GM23248 (cell line): ENCODE results near the gene COL6A5. TPM values are rescaled to one million over a fixed set of nuclear protein-coding genes. Genes with fewer than 3 reads are reported as not detected.
"Not testable (repeated sequence)": the region's sequence is repeated elsewhere in the genome, so short reads cannot be mapped to it uniquely, and the experiment has no call there.

ENCODE experiments used
- DNase-seq: peaks from one replicate; pipeline ENCODE4 v3.0.0-alpha.2; 2015
- H2AFZ ChIP-seq: fragments of 200-600 bp; sonication (generic); 2 replicates; pipeline ENCODE4 v1.6.1; 2016; ENCODE audit warnings: antibody characterized with exemption
- H3F3A ChIP-seq: fragments of 200-600 bp; sonication (generic); 2 replicates; pipeline ENCODE4 v1.6.1; 2016; ENCODE audit warnings: mild to moderate bottlenecking, antibody characterized with exemption, mixed run types; ENCODE audit not compliant: insufficient read depth
- H3K27ac ChIP-seq: fragments of 200-600 bp; sonication (generic); 2 replicates; pipeline ENCODE4 v1.5.1; 2016; ENCODE audit warnings: mild to moderate bottlenecking
- H3K27me3 ChIP-seq: fragments of 200-600 bp; sonication (generic); replicated peaks from 2 replicates; pipeline ENCODE4 v1.6.1; 2016; ENCODE audit warnings: mild to moderate bottlenecking; ENCODE audit not compliant: insufficient read depth
- H3K36me3 ChIP-seq: fragments of 200-600 bp; sonication (generic); 2 replicates; pipeline ENCODE4 v1.6.1; 2016; ENCODE audit warnings: low read depth, mild to moderate bottlenecking
- H3K4me1 ChIP-seq: fragments of 200-600 bp; sonication (generic); 2 replicates; pipeline ENCODE4 v1.6.1; 2016; ENCODE audit warnings: mild to moderate bottlenecking; ENCODE audit not compliant: insufficient read depth
- H3K4me2 ChIP-seq: fragments of 200-600 bp; sonication (generic); one replicate; pipeline ENCODE4 v1.6.1; 2016; ENCODE audit warnings: mild to moderate bottlenecking; ENCODE audit not compliant: unreplicated experiment
- H3K4me3 ChIP-seq: fragments of 200-600 bp; sonication (generic); 2 replicates; pipeline ENCODE4 v1.5.1; 2016; ENCODE audit warnings: mild to moderate bottlenecking
- H3K79me2 ChIP-seq: fragments of 200-600 bp; sonication (generic); 2 replicates; pipeline ENCODE4 v1.6.1; 2016; ENCODE audit warnings: mild to moderate bottlenecking; ENCODE audit not compliant: insufficient read depth
- H3K9ac ChIP-seq: fragments of 200-600 bp; sonication (generic); 2 replicates; pipeline ENCODE4 v1.6.1; 2016; ENCODE audit warnings: mild to moderate bottlenecking
- H3K9me2 ChIP-seq: fragments of 200-600 bp; sonication (generic); 2 replicates; pipeline ENCODE4 v1.6.1; 2016; ENCODE audit warnings: mixed run types, mild to moderate bottlenecking, moderate library complexity; ENCODE audit not compliant: insufficient read depth
- H3K9me3 ChIP-seq: fragments of 200-600 bp; sonication (generic); one replicate; pipeline ENCODE4 v1.6.1; 2017; ENCODE audit warnings: low read depth
- H4K20me1 ChIP-seq: fragments of 200-600 bp; sonication (generic); 2 replicates; pipeline ENCODE4 v1.6.0; 2016; ENCODE audit not compliant: insufficient read depth
- EZH2 ChIP-seq: fragments of 200-600 bp; sonication (generic); IDR thresholded peaks from 2 replicates; pipeline ENCODE4 v1.6.1; 2018; ENCODE audit warnings: antibody characterized with exemption, mild to moderate bottlenecking; ENCODE audit not compliant: insufficient read depth, poor library complexity, severe bottlenecking
- EZH2phosphoT487 ChIP-seq: fragments of 200-600 bp; sonication (generic); IDR thresholded peaks from 2 replicates; pipeline ENCODE4 v1.6.1; 2018; ENCODE audit warnings: antibody characterized with exemption, moderate library complexity, mild to moderate bottlenecking, low read depth; ENCODE audit not compliant: insufficient read depth
- WGBS, 2 experiments: methylation state at CpG; one replicate each; pipeline ENCODE4 v1.1.6; 2015 to 2017; ENCODE audit warnings: low lambda C conversion rate in 2 of 2, low coverage in 1 of 2; ENCODE audit errors: missing lambda C conversion rate in 2 of 2; 5-methylcytosine and 5-hydroxymethylcytosine counted together
- in situ Hi-C: fragments of 300-500 bp; cut with MboI; formaldehyde crosslinking; loops from 2 replicates; pipeline ENCODE4 v1.15.0; 2020
- polyA plus RNA-seq: library from polyadenylated mRNA; unstranded; fragments of >200 nt; fragmentation: Nextera tagmentation; extraction: Ambion mirVana; gene quantifications from 2 replicates; pipeline ENCODE4 v1.2.1, GENCODE V29; 2016
- total RNA-seq: library from RNA; depleted of rRNA; stranded (reverse); fragments of >200 nt; shearing (Covaris generic); gene quantifications from 2 replicates; pipeline ENCODE4 v1.2.3, GENCODE V29; 2014

Gene COL6A5
- total and polyA plus RNA-seq, 2 experiments from 2014 or later = not detected

DNA sequence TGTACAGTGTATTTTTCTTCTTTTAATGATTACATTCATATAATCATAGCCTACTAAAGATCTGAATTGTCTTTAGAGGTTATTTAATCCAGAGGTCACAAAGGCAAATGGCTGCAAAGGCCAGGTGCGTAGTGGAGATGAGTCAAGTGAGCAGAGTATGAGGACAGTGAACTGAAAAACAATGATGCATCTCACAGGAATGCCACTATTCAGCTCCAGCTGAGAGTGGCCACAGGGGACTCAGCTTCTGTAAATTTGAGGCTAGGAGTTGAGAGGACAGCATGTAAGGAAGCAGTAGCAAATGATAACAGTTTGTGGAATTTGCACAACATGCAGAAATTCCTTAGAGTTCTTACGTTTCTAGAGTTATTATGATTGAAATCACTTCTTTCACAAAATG lies 50.4 kb downstream of the COL6A5 start:
- no peaks in the 10 kb centered on the region for H3K9me3 ChIP-seq
- H3K4me3 ChIP-seq = no peak overlapping the region
- H3K9me2 ChIP-seq = no peaks in the 10 kb centered on the region
- H3K36me3 ChIP-seq = no peaks in the 10 kb centered on the region
- no peaks in the 10 kb centered on the region for H3K4me1 ChIP-seq
- H4K20me1 ChIP-seq = no peaks in the 10 kb centered on the region
- H2AFZ ChIP-seq = no peak overlapping the region
- no peaks in the 10 kb centered on the region for H3F3A ChIP-seq
- TF ChIP-seq EZH2phosphoT487 (no peak), EZH2 (no peak)
- H3K79me2 ChIP-seq = no peaks in the 10 kb centered on the region
- H3K27ac ChIP-seq = no peak overlapping the region
- in situ Hi-C loops = no loop called here
- DNase-seq = peak; percentile 41
- H3K4me2 ChIP-seq = no peak overlapping the region
- H3K27me3 ChIP-seq = no peaks in the 10 kb centered on the region
- no peak overlapping the region for H3K9ac ChIP-seq
- WGBS, 2 experiments = 30 to 31% methylated on average over 2 of the region's 2 CpGs

DNA sequence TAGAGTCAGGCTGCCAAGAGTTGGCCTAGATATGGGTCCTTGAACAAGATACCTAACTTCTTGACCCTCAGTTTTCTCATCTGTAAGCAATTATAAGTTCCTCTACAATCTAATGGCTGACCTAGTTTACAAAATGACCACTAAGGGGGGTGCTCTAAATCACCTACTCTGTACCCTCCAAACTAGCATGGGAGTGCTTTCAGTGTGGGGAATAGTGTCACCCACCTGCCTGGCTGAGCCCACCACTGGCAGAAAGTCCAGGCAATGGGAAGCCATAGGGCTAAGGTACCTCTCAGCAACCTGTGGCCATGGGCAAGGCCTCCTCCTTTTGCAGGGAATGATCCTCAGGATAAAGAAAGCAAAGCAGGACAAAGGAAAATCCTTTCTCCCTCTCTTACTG lies 58.9 kb downstream of the COL6A5 start:
- Histone ChIP-seq H4K20me1 (no peaks in the 10 kb centered on the region), H3K9me2 (no peaks in the 10 kb centered on the region), H3K79me2 (no peaks in the 10 kb centered on the region), H2AFZ (no peak overlapping the region), H3K4me3 (no peak overlapping the region), H3K4me1 (no peaks in the 10 kb centered on the region), H3K9me3 (no peaks in the 10 kb centered on the region), H3K27me3 (no peaks in the 10 kb centered on the region; the same call in 1 of the 2 replicates), H3K36me3 (no peaks in the 10 kb centered on the region), H3F3A (no peaks in the 10 kb centered on the region), H3K27ac (no peak overlapping the region), H3K9ac (no peak overlapping the region), H3K4me2 (no peak overlapping the region)
- in situ Hi-C loops = no loop called here
- TF ChIP-seq EZH2phosphoT487 (no peak), EZH2 (no peak)
- no peak for DNase-seq

DNA sequence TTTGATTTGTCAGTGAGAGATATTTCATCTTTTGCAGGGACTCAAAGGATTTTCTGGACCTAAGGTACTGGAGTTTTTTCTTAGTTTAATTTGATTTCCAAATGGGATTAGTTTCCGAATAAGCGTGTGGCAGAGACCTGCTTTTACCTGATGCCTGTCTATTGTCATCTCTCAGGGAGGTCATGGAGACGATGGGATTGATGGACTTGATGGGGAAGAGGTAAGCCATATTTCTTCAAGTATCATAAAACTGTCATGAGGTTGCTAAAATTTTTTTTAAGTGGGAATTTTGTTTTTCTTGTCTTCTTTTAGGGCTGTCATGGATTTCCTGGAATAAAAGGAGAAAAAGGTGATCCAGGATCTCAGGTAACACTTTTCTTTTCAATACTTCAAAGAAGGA lies 60.5 kb downstream of the COL6A5 start:
- Histone ChIP-seq H3F3A (no peaks in the 10 kb centered on the region), H3K9ac (no peak overlapping the region), H3K4me2 (no peak overlapping the region), H3K9me3 (no peaks in the 10 kb centered on the region), H4K20me1 (no peaks in the 10 kb centered on the region), H3K9me2 (no peaks in the 10 kb centered on the region), H3K4me3 (no peak overlapping the region), H3K27ac (no peak overlapping the region), H3K36me3 (no peaks in the 10 kb centered on the region), H2AFZ (no peak overlapping the region), H3K27me3 (no peaks in the 10 kb centered on the region; the same call in 1 of the 2 replicates), H3K79me2 (no peaks in the 10 kb centered on the region), H3K4me1 (no peaks in the 10 kb centered on the region)
- DNase-seq = no peak
- TF ChIP-seq EZH2phosphoT487 (no peak), EZH2 (no peak)
- WGBS, 2 experiments = 32 to 46% methylated on average over 3 of the region's 3 CpGs
- in situ Hi-C loops = no loop called here

DNA sequence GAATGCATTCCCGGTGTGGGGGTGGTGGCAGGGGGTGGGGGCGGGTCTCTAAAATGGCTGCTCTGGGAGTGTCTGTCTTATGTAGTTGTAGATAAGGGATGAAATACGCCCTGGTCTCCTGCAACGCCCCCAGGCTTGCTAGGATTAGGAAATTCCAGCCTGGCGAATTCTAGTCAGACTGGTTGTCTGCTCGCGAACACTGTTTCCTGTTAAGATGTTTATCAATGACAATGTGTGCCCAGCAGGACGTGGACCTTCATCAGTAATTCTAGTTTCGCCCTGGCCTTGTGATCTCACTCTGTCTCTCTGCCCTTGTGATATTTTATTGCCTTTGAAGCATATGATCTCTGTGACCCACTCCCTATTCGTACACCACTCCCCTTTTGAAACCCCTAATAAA lies 62.8 kb downstream of the COL6A5 start:
- H3K9me3 ChIP-seq, H4K20me1 ChIP-seq, H3F3A ChIP-seq, H3K79me2 ChIP-seq, H3K36me3 ChIP-seq, H3K27ac ChIP-seq, H3K9ac ChIP-seq, in situ Hi-C loops, H2AFZ ChIP-seq, H3K27me3 ChIP-seq, H3K4me2 ChIP-seq, H3K4me3 ChIP-seq, H3K4me1 ChIP-seq, H3K9me2 ChIP-seq, DNase-seq: not testable (repeated sequence)
- 39 to 41% methylated on average over 10 of the region's 10 CpGs for WGBS, 2 experiments

DNA sequence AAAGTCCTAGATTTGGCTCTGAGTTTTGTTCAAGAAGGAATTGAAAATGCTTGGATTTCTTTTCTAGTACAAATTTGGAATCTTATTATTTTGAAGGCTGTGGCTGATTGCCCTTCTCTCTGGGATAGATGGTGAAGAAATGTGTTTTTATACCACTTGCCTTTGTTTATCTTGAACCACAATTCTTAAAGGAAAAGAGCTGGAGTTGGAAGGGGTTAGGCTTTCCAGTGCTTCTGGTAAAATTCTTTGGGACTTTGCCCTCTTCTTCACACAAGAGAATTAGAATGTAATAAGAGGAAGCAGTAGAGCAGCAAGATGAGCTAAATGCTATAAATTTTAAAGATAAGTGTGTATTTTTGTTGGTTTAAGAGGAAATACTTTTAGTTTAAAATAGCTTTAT lies 65.8 kb downstream of the COL6A5 start:
- DNase-seq = no peak
- Histone ChIP-seq H4K20me1 (no peaks in the 10 kb centered on the region), H3K79me2 (no peaks in the 10 kb centered on the region), H3K4me2 (no peak overlapping the region), H3K4me1 (no peaks in the 10 kb centered on the region), H3F3A (no peaks in the 10 kb centered on the region), H3K4me3 (no peak overlapping the region), H3K27me3 (no peaks in the 10 kb centered on the region; the same call in 1 of the 2 replicates), H3K9me2 (no peaks in the 10 kb centered on the region), H3K27ac (no peak overlapping the region), H2AFZ (no peak overlapping the region), H3K9me3 (no peaks in the 10 kb centered on the region), H3K9ac (no peak overlapping the region), H3K36me3 (no peaks in the 10 kb centered on the region)
- TF ChIP-seq EZH2phosphoT487 = no peak
- no peak for TF ChIP-seq EZH2
- in situ Hi-C loops = no loop called here
